Stimulated activated CD8-positive, alpha-beta memory T cell treated with anti-CD3 and anti-CD28 coated beads, Interleukin-7, amount 100 ng/mL, for 48 hours (primary cell): ENCODE results near the gene IGF1.
"Not testable (repeated sequence)": the region's sequence is repeated elsewhere in the genome, so short reads cannot be mapped to it uniquely, and the experiment has no call there.

Experiments used
- DNase-seq, 2 donors: peaks; one replicate each; pipeline ENCODE4 v3.0.0-alpha.2; 2020; ENCODE audit warnings: low read depth in 1 of 2; ENCODE audit errors: extremely low read depth in 1 of 2

The IGF1 gene

DNA sequence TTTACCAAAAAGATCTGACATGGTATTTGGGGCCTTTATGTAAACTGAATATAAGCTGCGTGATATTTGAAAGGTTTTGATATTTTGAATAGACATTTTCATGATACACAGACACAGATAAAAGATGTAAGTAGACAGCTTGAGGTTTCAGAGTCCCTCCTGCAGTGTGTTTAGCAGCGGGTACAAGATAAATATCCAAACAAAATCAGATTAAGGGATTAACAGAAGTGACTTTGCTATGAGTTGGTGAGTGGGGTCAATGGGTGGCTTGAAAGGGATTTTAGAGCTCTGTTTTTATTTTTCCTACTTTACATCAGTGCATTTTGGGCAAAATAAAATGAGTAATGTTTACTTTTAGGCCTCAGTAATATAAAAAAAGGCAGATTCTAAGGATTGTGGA lies 84.1 kb downstream of the IGF1 start:
- no peak for DNase-seq

- DNase-seq, result no peak
Observed at GRCh38 chr12:102394200-102394599, 86.2 kb downstream of the IGF1 start.

GRCh38 chr12:102390068-102390467 lies 90.3 kb downstream of the IGF1 start:
- DNase-seq, result no peak

GRCh38 chr12:102388469-102388868 lies 91.9 kb downstream of the IGF1 start:
- no peak for DNase-seq

DNA sequence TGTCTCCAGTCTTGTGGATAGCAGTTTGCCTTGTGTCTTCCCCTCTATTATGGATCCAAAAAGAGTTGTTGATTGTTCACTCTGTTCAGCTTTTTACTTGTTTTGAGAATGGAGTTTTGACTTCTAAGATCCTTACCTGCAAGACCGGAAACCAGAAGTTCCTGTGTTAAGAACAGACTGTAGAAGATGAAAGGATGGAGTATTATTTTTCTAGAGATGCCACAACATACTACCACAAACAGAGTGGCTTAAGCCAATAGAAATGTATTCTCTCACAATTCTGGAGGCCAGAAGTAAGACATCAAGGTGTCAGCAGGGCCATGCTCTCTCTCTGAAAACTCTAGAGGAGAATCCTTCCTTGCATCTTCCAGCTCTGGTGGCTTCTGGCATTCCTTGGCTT lies 95.0 kb downstream of the IGF1 start:
- DNase-seq, result no peak

- DNase-seq, result no peak
Observed at GRCh38 chr12:102379346-102380162, 100.8 kb downstream of the IGF1 start.

GRCh38 chr12:102376781-102377180 lies 103.6 kb downstream of the IGF1 start:
- DNase-seq, result no peak

GRCh38 chr12:102376181-102376747 lies 104.1 kb downstream of the IGF1 start:
- no peak for DNase-seq

- DNase-seq, result no peak
Observed at GRCh38 chr12:102374190-102374589, 106.2 kb downstream of the IGF1 start.

DNA sequence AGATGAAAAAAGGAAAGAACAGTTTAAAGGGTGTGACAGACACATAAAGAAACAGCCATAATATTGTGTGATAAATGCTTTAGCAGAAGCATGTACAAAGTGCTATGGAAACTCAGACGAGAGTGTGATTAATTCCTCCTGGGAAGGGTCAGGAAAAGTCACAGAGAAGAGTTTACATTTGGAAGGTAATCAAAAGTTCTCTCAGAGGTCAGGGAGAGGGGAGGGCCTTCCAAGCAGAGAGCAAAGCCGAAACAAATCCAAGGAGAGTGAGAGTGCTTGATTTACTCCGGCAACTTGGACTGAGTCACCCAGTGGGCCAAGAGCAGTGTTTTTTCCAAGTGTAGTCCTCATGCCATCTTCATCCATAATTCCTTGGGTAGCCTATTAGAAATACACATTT lies 108.3 kb downstream of the IGF1 start:
- no peak for DNase-seq

- DNase-seq, result peak in 1 of 2 donors; percentile 3
Observed at GRCh38 chr12:102371165-102371564, 109.2 kb downstream of the IGF1 start.

DNA sequence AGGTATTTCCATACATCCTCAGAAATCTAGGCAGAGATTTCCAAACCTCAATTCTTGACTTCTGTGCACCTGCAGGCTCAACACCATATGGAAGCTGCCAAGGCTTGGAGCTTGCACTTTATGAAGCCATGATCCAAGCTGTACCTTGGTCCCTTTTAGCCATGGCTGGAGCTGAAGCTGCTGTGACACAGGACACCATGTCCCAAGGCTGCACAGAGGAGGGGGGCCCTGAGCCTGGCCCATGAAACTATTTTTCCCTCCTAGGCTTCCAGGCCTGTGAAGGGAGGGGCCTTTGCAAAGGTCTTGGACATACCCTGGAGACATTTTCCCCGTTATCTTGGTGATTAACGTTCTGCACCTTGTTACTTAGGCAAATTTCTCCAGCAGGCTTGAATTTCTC lies 110.5 kb downstream of the IGF1 start:
- no peak for DNase-seq

DNA sequence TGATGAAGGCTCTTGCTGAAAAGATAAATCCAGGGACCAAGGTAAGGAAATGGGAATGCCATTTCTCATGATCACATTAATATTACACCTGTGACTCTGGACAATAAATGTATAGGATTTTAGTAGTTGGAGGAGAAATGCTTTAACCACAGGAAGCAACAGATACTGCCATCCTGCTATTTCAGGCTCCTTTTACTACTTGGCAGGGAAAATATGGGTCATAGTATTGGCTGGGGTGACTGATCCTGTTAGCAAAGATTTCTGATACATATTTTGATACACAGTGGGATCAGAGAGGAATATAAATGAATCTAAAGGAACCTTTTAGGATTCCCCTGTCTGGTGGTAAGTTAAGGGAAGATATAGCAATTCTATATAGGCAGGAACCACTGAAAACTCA lies 115.0 kb downstream of the IGF1 start:
- DNase-seq, result no peak

GRCh38 chr12:102364709-102365108 lies 115.7 kb downstream of the IGF1 start:
- DNase-seq, result no peak

DNA sequence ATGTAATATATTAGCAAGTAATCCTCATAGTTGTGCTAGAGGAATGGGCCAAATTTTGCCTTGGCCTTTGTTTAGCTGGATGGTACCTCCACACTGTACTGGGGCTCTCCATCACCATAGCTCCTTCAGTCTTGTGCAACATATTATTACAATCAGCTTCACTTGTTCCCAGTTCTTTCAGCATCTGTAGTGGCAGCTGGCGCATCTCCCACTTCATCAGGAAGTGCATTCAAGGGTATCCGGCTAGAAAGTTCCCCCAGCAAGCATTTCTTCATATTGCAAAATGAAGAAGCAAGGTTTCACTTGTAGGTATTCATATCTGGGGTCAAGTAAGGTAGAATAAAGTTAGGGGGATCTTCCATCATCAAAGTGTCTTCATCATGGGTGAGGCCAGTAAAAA lies 123.7 kb downstream of the IGF1 start:
- no peak for DNase-seq

- DNase-seq, result not testable (repeated sequence)
Observed at GRCh38 chr12:102354281-102354680, 126.1 kb downstream of the IGF1 start.

- DNase-seq, result no peak
Observed at GRCh38 chr12:102351322-102351721, 129.0 kb downstream of the IGF1 start.

GRCh38 chr12:102350070-102350469 lies 130.3 kb downstream of the IGF1 start:
- DNase-seq, result no peak

DNA sequence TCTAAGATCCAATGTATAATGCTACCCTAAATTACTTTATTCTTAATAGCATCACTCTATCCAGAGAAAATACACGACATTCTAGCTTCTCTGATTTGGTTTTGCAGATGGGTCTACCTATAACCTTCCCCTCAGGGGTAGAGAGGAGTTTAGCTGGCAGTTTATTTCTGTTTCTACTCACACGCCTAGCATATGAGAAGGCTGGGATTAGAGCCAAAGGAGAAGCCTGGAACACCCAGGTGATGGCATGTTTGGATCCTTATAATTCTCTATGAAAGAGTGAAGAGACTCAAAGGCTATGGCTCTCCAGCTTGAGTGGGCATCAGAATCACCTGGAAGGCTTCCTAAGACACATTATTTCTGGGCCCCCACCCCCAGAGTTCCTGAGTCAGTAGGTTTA lies 131.3 kb downstream of the IGF1 start:
- no peak for DNase-seq

DNA sequence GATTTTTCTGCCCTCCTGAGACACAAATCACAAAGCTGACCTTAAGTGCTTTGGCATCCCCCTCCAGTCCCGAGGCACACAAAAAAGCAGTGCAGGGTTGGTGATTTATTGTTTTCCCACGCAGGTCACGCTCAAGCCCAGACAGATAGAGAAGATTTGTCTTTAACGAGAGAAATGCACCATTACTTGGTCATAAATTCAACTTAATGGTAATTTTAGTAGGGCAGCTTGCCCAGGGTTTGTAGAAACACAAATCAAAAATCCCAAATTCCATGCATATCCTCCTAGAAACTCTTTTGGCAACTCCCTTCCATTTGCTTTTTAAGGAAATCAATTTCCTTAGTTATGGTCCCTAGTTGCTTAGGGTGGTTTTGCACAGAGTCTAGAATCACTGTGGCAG lies 132.6 kb downstream of the IGF1 start:
- DNase-seq, result no peak
